HL-60/S4 treated with retinoic acid at 250 ng/mL for 4 days and 3 days (cell line): Measurements from ENCODE around the gene TRA2B.
"Not testable (repeated sequence)": the region's sequence is repeated elsewhere in the genome, so short reads cannot be mapped to it uniquely, and the experiment has no call there.

Experiments used
- in situ Hi-C: fragments of 300-500 bp; cut with MboI; formaldehyde crosslinking; loops from 2 replicates; pipeline ENCODE4 v1.7.0; 2022; ENCODE audit warnings: low sequenced_read_pairs

The TRA2B gene

DNA sequence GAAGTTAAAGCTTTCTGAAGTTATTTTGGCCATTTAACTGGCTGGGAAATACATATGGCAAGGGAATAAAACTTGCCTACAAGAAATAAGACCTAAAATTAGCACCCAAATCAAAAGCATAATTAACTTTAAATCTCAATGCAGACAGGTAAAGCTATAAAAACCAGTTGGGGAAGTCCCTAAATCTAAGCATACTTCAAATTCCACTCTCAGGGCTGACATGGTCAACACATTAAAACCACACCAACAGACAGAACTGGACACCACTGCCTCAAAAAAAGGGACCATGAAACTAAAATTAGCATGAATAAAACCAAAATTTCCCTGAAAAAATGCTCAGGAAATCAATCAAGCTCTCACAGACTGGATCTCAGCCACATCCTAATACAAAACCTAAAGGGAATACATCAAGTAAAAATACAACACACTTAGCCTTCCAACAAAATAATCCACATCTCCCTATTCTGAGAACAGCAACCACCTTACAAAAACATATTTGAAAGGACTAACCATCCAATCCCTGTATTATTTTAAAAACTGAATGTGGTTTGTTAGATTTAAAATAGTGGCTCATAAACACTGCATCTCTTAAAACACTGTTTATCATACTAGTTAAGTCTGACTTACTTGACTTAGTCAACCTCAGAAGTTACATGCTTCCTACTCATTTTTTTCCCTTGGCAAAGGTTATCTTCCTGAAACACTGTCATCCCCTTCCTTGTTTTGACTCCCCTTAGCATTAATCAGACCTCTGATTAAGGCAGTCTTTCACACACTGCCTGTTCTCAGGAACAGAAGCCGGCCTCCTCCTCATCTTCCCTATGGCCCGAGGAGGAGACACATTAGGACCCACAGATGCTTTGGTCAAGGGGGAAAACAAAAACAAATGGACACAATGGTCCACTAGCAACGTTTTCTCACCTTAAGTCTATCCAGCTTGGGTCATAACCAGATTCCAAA lies 8.3 kb downstream of the TRA2B start:
- in situ Hi-C loops = no loop called here

- in situ Hi-C loops = no loop called here
Measured at GRCh38 chr3:185928496-185928895, 9.3 kb downstream of the TRA2B start.

GRCh38 chr3:185927501-185928200 lies 10.2 kb downstream of the TRA2B start:
- in situ Hi-C loops = no loop called here

- in situ Hi-C loops = no loop called here
Measured at GRCh38 chr3:185926445-185926844, 11.4 kb downstream of the TRA2B start.

GRCh38 chr3:185925353-185925752 lies 12.5 kb downstream of the TRA2B start:
- in situ Hi-C loops = no loop called here

- in situ Hi-C loops = no loop called here
Measured at GRCh38 chr3:185924375-185924774, 13.4 kb downstream of the TRA2B start.

DNA sequence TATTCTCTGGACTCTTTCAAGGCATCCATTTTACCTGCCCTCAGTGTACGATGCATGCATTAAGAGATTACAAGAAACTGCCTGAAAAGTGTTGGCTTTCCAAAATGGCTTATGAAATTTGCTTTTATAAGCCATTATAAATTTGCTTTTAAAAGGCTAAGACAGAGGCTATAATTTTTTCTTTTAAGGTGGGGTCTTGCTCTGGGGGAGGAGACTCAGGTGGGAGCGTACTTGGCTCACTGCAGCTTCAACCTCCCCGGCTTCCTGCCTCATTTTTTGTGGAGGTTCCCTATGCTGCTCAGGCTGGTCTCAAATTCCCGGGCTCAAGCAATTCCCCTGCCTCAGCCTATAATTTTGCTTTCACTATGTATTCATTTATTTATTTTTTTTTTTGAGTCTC lies 17.6 kb downstream of the TRA2B start:
- in situ Hi-C loops = no loop called here

DNA sequence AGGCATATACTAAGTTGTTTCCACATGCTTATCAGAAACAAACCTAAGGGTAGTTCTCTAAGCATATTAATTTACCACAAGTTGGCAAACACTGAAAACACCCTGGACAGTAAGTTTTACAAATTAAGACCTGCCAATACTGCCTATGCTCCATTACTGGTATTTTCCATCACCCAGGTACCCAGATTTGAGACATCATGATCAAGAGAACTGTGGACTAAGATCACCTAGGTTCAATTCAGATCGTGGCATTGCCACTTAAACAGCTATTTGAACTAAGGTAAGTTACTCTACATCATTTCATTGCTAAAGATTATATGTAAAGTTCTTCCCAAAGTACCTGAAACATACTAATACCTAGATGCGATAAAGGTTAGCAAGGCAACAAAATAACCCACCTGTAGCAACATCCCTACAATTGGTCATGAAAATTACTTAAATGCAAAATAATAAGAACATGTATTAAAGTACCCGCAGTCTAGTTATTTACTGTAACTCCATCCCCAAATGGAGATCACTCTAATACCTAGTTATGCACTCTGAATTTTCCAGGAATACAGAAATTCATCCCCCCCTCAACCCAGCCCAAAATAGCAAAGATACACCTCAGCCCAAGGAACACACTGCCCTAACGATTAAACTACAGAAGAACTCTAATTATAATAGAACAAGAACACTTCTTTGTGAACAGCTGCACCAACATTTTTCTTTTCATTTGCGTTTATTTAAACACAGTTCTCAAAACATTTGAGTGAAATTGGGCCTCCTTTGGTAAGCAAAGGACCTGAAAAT lies 21.6 kb downstream of the TRA2B start:
- in situ Hi-C loops = no loop called here

DNA sequence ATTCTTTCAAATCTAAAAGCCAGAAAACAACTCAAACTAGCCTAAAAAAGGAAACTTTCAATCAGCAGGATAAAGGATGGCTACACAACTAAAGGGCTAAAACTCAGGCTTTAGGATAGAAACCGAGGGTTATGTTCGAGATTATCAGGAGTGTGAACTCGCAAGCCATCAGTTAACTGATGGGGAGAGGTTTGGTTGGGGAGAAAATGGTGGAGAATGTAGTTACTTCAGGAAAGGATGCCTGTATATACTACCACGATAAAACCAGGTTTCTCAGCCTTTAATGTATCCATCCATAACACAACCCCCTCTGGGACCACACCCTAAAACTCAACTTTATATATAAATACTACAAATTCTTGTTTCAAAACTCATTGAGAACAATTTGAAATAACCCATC lies 22.2 kb downstream of the TRA2B start:
- in situ Hi-C loops = no loop called here

- in situ Hi-C loops = no loop called here
Measured at GRCh38 chr3:185914911-185915629, 22.7 kb downstream of the TRA2B start.

- in situ Hi-C loops = no loop called here
Measured at GRCh38 chr3:185912929-185913901, 24.6 kb downstream of the TRA2B start.

- in situ Hi-C loops = no loop called here
Measured at GRCh38 chr3:185912512-185912911, 25.3 kb downstream of the TRA2B start.

GRCh38 chr3:185911076-185911448 lies 26.8 kb downstream of the TRA2B start:
- in situ Hi-C loops = not testable (repeated sequence)

DNA sequence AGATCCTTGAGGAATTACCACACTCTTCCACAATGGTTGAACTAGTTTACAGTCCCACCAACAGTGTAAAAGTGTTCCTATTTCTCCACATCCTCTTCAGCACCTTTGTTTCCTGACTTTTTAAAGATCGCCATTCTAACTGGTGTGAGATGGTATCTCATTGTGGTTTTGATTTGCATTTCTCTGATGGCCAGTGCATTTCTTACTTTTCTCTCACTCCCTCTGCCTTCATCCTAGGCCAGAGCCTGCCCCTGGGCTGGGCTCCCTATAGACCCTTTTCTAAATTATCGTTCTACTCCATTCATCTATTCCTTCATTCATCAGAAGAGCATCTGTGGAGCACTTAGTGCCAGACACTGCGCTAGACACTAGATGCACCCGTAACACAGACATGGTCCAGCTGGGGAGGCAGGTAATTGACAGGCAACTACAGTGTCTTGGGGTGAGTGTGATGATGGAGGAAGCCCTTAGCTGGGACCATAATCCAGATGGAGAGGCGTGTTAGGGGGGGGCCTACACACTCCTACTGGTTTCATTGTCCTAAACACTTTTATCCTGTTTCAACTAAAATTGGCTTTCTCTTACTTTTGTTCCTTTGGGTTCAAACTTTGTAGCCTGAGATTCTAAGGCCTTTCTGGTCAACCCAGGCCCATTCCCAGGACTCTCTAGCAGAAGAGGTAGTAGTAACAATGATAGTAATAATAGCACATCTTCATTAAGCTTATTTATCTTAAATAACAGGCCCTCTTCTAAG lies 27.3 kb downstream of the TRA2B start:
- in situ Hi-C loops = not testable (repeated sequence)

DNA sequence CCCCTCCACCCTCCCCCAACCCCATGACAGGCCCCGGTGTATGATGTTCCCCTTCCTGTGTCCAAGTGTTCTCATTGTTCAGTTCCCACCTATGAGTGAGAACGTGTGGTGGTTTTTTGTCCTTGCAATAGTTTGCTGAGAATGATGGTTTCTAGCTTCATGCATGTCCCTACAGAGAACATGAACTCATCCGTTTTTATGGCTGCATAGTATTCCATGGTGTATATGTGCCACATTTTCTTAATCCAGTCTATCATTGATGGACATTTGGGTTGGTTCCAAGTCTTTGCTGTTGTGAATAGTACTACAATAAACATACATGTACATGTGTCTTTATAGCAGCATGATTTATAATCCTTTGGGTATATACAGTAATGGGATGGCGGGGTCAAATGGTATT lies 27.9 kb downstream of the TRA2B start:
- in situ Hi-C loops = not testable (repeated sequence)

GRCh38 chr3:185900228-185900627 lies 37.6 kb downstream of the TRA2B start:
- in situ Hi-C loops = no loop called here

DNA sequence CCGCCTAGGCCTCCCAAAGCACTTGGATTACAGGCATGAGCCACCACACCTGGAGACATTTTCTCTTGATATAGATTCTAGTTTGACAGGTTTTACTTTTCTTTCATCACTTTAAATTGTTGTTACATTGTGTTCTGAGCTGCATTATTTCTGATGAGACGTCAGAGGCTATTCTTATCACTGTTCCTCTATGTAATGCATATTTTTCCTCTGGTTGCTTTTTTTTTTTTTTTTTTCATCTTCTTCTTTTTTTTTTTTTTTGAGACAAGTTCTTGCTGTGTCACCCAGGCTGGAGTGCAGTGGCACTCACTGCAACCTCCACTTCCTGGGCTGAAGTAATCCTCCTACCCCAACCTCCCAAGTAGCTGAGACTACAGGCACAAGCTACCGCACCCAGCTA lies 41.2 kb downstream of the TRA2B start:
- in situ Hi-C loops = no loop called here

GRCh38 chr3:185887066-185887465 lies 50.7 kb downstream of the TRA2B start:
- in situ Hi-C loops = no loop called here

- in situ Hi-C loops = no loop called here
Measured at GRCh38 chr3:185884641-185885040, 53.2 kb downstream of the TRA2B start.
